Raji (cell line): ENCODE results near the gene SPEM3.

Experiments used
- POLR2A ChIP-seq: IDR thresholded peaks from 2 replicates; pipeline ENCODE4 v1.6.1; 2011; ENCODE audit warnings: low read depth, low read length, control low read depth; ENCODE audit not compliant: insufficient read depth

The SPEM3 gene

GRCh38 chr17:7426896-7427489, 1.7 kb upstream of the SPEM3 start:
- no peak for TF ChIP-seq POLR2A

- no peak for TF ChIP-seq POLR2A
These were observed 1.1 kb upstream of the SPEM3 start for GRCh38 chr17:7427549-7427948.

GRCh38 chr17:7429722-7430121, 1.1 kb downstream of the SPEM3 start:
- TF ChIP-seq POLR2A, result no peak

GRCh38 chr17:7431231-7431630, 2.6 kb downstream of the SPEM3 start:
- no peak for TF ChIP-seq POLR2A

- TF ChIP-seq POLR2A, result no peak
These were observed 3.6 kb downstream of the SPEM3 start for GRCh38 chr17:7432296-7432695.

- no peak for TF ChIP-seq POLR2A
These were observed 7.3 kb downstream of the SPEM3 start for GRCh38 chr17:7435676-7436555.

GRCh38 chr17:7436556-7437368, 8.1 kb downstream of the SPEM3 start:
- TF ChIP-seq POLR2A, result 0 out of 2 replicates have a peak, but pooled peaks have one; percentile 42

GRCh38 chr17:7437369-7437863, 8.8 kb downstream of the SPEM3 start:
- TF ChIP-seq POLR2A, result no peak

GRCh38 chr17:7437950-7438614, 9.4 kb downstream of the SPEM3 start:
- TF ChIP-seq POLR2A, result no peak

GRCh38 chr17:7438656-7439460, 10.2 kb downstream of the SPEM3 start:
- no peak for TF ChIP-seq POLR2A

- no peak for TF ChIP-seq POLR2A
These were observed 10.9 kb downstream of the SPEM3 start, which contains the start of gene FGF11 for GRCh38 chr17:7439462-7440112. Gene FGF11 (plus strand): TSS chr17:7439512. CDS start chr17:7439621, 109 bp downstream.

GRCh38 chr17:7440113-7440833, 11.6 kb downstream of the SPEM3 start:
- TF ChIP-seq POLR2A, result peak; percentile 28; the same call in 1 of the 2 replicates

GRCh38 chr17:7440834-7441195, 12.2 kb downstream of the SPEM3 start:
- peak; percentile 23; the same call in 1 of the 2 replicates for TF ChIP-seq POLR2A
